ENCODE measurements around the gene DAAM1. TPM values are rescaled to one million over a fixed set of nuclear protein-coding genes. Genes with fewer than 3 reads are reported as not detected.
A peak's percentile ranks its signal among the peaks of the same experiment; 100 is the strongest.

Gene DAAM1
- total and polyA plus RNA-seq, 10 donors: 8.3 to 76.1 (median 35.2) TPM

DNA sequence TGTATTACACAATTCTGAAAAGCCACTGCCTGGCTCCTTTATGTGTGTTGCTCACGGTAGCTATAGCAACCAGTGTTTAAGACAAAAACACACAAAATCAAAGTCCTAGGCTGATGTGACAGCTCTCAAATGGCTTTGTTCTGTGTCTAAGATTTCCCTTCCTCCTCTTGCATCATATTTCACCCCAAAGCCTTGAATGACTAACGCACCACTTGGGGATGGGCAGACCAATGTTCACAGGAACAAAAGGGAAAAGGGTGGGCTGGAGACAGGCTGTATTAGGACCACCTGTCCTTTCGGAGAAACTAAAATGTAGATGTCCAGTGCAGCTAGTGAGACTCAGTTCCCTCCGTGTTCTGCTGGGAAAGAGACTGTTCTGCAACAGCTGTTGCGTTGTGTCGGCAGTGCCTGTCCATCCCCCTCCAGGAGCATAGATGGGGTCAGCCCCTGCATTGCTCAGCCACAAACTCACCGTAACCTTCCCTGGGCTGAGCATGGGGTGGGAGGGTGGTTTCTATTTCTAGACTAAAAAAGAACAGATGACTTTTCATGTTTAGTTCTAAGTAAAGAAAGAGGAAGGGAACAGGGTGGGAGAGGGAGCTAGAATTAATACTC, 26.8 kb upstream of the DAAM1 start:
- 45 to 52% (median 50%) methylated on average over 7 of the region's 7 CpGs for WGBS, 5 donors
- no peaks in the 10 kb centered on the region for H3K36me3 ChIP-seq
- peak overlapping the region in 1 of 8 donors; percentile 3 for H3K4me3 ChIP-seq
- TF ChIP-seq POLR2AphosphoS5 (IDR thresholded peaks at IDR 0.05) (no peak), POLR2A (IDR thresholded peaks at IDR 0.05) (no peak)
- TF ChIP-seq, protein P1, sequence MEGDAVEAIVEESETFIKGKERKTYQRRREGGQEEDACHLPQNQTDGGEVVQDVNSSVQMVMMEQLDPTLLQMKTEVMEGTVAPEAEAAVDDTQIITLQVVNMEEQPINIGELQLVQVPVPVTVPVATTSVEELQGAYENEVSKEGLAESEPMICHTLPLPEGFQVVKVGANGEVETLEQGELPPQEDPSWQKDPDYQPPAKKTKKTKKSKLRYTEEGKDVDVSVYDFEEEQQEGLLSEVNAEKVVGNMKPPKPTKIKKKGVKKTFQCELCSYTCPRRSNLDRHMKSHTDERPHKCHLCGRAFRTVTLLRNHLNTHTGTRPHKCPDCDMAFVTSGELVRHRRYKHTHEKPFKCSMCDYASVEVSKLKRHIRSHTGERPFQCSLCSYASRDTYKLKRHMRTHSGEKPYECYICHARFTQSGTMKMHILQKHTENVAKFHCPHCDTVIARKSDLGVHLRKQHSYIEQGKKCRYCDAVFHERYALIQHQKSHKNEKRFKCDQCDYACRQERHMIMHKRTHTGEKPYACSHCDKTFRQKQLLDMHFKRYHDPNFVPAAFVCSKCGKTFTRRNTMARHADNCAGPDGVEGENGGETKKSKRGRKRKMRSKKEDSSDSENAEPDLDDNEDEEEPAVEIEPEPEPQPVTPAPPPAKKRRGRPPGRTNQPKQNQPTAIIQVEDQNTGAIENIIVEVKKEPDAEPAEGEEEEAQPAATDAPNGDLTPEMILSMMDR (IDR thresholded peaks at IDR 0.05 in 8 of 11, conservative IDR thresholded peaks at IDR 0.05 in 3 of 11): no peak
- H3K9me3 ChIP-seq: peaks cover 0 to 4% (median 0%) of the 10 kb centered on the region in 8 donors
- peaks cover 0 to 4% (median 0%) of the 10 kb centered on the region in 7 donors for H3K27me3 ChIP-seq (replicated peaks in 1 of 7)
- no peak for DNase-seq
- H3K4me1 ChIP-seq: no peaks in the 10 kb centered on the region
- intact Hi-C loops (cut with DNase I; ENCODE audit: low total_unique reads): no loop called here
- H3K27ac ChIP-seq: peak overlapping the region in 4 of 8 donors; percentile 22 to 54 (median 28)

GRCh38 chr14:59166258-59166657, 22.2 kb upstream of the DAAM1 start:
- no peaks in the 10 kb centered on the region for H3K4me1 ChIP-seq
- H3K9me3 ChIP-seq: no peaks in the 10 kb centered on the region
- no peak overlapping the region for H3K27ac ChIP-seq
- TF ChIP-seq, protein P1 (IDR thresholded peaks at IDR 0.05 in 8 of 11, conservative IDR thresholded peaks at IDR 0.05 in 3 of 11): no peak
- TF ChIP-seq POLR2AphosphoS5 (IDR thresholded peaks at IDR 0.05): no peak
- TF ChIP-seq POLR2A (IDR thresholded peaks at IDR 0.05): no peak
- no peak for DNase-seq
- H3K36me3 ChIP-seq: no peaks in the 10 kb centered on the region
- 86 to 99% (median 93%) methylated on average over 3 of the region's 3 CpGs for WGBS, 5 donors
- no peak overlapping the region for H3K4me3 ChIP-seq
- H3K27me3 ChIP-seq (replicated peaks in 1 of 7): peaks cover 0 to 4% (median 0%) of the 10 kb centered on the region in 7 donors
- intact Hi-C loops (cut with DNase I; ENCODE audit: low total_unique reads): no loop called here

- peak overlapping the region in 1 of 8 donors; percentile 1 for H3K27ac ChIP-seq
- TF ChIP-seq, protein P1 (IDR thresholded peaks at IDR 0.05 in 8 of 11, conservative IDR thresholded peaks at IDR 0.05 in 3 of 11): no peak
- TF ChIP-seq POLR2A (IDR thresholded peaks at IDR 0.05) (no peak), POLR2AphosphoS5 (IDR thresholded peaks at IDR 0.05) (no peak)
- DNase-seq: no peak
- H3K9me3 ChIP-seq: no peaks in the 10 kb centered on the region
- no peaks in the 10 kb centered on the region for H3K4me1 ChIP-seq
- intact Hi-C loops (cut with DNase I; ENCODE audit: low total_unique reads): no loop called here
- no peak overlapping the region for H3K4me3 ChIP-seq
- no peaks in the 10 kb centered on the region for H3K36me3 ChIP-seq
- no peaks in the 10 kb centered on the region for H3K27me3 ChIP-seq (replicated peaks in 1 of 7)
- WGBS, 5 donors: 52 to 68% (median 67%) methylated on average over 3 of the region's 3 CpGs
These were observed 13.1 kb upstream of the DAAM1 start for GRCh38 chr14:59175404-59175803.

DNA sequence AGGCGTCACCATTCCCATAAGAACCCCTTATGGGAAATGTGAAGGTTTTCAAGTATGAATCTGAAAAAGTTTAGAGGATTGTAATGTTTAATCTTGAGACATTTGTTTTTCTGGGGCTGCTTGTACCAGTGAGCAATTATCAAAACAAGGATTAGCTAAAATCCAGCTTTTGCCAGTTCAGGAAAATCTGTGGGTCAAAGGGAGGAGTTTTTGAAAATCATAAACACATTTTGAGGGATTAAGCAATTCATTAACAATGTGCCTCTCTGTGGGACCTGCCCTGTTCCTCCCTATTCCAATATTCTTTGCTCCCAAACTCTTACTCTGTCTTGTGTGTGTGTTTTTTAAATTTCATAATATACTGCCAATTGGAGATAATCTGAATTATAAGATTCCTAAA, 11.7 kb upstream of the DAAM1 start:
- 81 to 100% (median 95%) methylated on average over 1 of the region's 1 CpG for WGBS, 5 donors
- Histone ChIP-seq H3K4me1 (no peaks in the 10 kb centered on the region), H3K36me3 (no peaks in the 10 kb centered on the region), H3K27me3 (replicated peaks in 1 of 7) (no peaks in the 10 kb centered on the region), H3K9me3 (no peaks in the 10 kb centered on the region), H3K4me3 (no peak overlapping the region), H3K27ac (no peak overlapping the region)
- intact Hi-C loops (cut with DNase I; ENCODE audit: low total_unique reads): no loop called here
- DNase-seq: no peak
- TF ChIP-seq, protein P1 (IDR thresholded peaks at IDR 0.05 in 8 of 11, conservative IDR thresholded peaks at IDR 0.05 in 3 of 11): no peak
- no peak for TF ChIP-seq POLR2A (IDR thresholded peaks at IDR 0.05)
- TF ChIP-seq POLR2AphosphoS5 (IDR thresholded peaks at IDR 0.05): no peak

Data from spleen (tissue), 11 donors.